HL-60 (cell line): Measurements from ENCODE around the gene PPIL1.

Experiments
- POLR2AphosphoS5 ChIP-seq: IDR thresholded peaks from 2 replicates; pipeline ENCODE4 v1.6.1; 2012; ENCODE audit warnings: low read depth
- TF ChIP-seq, protein P1 (sequence below): IDR thresholded peaks from one replicate; pipeline ENCODE4 v1.5.1; 2011; ENCODE audit warnings: low read length, control low read depth, inconsistent platforms; ENCODE audit not compliant: insufficient read depth
- TF ChIP-seq, protein P2 (sequence below): IDR thresholded peaks from 2 replicates; pipeline ENCODE4 v1.6.1; 2012; ENCODE audit warnings: low read depth; ENCODE audit not compliant: insufficient replicate concordance

DNA sequence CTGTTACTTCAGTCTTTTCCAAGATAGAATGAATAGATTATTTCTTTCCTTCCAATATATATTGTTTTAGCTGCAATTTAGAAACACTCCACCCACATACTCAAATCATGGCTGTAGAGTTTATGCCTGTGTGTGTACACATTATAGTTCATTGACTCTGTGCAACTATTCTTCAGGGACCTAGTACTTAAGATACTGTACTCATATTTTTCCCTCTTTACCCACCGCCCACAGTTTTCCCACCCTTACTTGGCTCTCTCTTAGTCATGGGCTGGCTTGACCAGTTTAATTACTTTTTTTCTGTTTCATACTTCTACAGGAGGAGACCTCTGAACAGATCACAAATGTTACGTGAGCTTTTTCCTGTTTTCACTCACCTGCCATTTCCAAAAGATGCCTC lies 41.5 kb upstream of the PPIL1 start:
- TF ChIP-seq, protein P1, sequence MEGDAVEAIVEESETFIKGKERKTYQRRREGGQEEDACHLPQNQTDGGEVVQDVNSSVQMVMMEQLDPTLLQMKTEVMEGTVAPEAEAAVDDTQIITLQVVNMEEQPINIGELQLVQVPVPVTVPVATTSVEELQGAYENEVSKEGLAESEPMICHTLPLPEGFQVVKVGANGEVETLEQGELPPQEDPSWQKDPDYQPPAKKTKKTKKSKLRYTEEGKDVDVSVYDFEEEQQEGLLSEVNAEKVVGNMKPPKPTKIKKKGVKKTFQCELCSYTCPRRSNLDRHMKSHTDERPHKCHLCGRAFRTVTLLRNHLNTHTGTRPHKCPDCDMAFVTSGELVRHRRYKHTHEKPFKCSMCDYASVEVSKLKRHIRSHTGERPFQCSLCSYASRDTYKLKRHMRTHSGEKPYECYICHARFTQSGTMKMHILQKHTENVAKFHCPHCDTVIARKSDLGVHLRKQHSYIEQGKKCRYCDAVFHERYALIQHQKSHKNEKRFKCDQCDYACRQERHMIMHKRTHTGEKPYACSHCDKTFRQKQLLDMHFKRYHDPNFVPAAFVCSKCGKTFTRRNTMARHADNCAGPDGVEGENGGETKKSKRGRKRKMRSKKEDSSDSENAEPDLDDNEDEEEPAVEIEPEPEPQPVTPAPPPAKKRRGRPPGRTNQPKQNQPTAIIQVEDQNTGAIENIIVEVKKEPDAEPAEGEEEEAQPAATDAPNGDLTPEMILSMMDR: no peak
- TF ChIP-seq, protein P2, sequence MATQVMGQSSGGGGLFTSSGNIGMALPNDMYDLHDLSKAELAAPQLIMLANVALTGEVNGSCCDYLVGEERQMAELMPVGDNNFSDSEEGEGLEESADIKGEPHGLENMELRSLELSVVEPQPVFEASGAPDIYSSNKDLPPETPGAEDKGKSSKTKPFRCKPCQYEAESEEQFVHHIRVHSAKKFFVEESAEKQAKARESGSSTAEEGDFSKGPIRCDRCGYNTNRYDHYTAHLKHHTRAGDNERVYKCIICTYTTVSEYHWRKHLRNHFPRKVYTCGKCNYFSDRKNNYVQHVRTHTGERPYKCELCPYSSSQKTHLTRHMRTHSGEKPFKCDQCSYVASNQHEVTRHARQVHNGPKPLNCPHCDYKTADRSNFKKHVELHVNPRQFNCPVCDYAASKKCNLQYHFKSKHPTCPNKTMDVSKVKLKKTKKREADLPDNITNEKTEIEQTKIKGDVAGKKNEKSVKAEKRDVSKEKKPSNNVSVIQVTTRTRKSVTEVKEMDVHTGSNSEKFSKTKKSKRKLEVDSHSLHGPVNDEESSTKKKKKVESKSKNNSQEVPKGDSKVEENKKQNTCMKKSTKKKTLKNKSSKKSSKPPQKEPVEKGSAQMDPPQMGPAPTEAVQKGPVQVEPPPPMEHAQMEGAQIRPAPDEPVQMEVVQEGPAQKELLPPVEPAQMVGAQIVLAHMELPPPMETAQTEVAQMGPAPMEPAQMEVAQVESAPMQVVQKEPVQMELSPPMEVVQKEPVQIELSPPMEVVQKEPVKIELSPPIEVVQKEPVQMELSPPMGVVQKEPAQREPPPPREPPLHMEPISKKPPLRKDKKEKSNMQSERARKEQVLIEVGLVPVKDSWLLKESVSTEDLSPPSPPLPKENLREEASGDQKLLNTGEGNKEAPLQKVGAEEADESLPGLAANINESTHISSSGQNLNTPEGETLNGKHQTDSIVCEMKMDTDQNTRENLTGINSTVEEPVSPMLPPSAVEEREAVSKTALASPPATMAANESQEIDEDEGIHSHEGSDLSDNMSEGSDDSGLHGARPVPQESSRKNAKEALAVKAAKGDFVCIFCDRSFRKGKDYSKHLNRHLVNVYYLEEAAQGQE: no peak
- TF ChIP-seq POLR2AphosphoS5: no peak
